HG03521 (cell line): ENCODE results near the gene FOXD4L4.
"Not testable (repeated sequence)": the region's sequence is repeated elsewhere in the genome, so short reads cannot be mapped to it uniquely, and the experiment has no call there.

Experiments used
- ATAC-seq: cut with Tn5 transposase; IDR thresholded peaks from one replicate; pipeline ENCODE4 v1.9.1; 2021; ENCODE audit warnings: mild to moderate bottlenecking, moderate library complexity; ENCODE audit not compliant: unreplicated experiment

Gene FOXD4L4

GRCh38 chr9:65737096-65737564 is at the start of gene FOXD4L4:
FOXD4L4 (plus strand) TSS chr9:65737146; CDS start chr9:65737146, 0 bp downstream.
- not testable (repeated sequence) for ATAC-seq

GRCh38 chr9:65703550-65703949 is 33.4 kb upstream of the FOXD4L4 start:
- ATAC-seq = not testable (repeated sequence)

- ATAC-seq = not testable (repeated sequence)
Measured at GRCh38 chr9:65714445-65714844, 22.5 kb upstream of the FOXD4L4 start.

GRCh38 chr9:65738133-65738532 is 1.2 kb downstream of the FOXD4L4 start:
- ATAC-seq = not testable (repeated sequence)
